Activated CD4-positive, alpha-beta T cell treated with anti-CD3 and anti-CD28 coated beads, Interleukin-2, amount 10 ng/mL, durations not matched to agents 24 days and 14 days (primary cell): ENCODE data around the gene GPRC5A. TPM values are rescaled to one million over a fixed set of nuclear protein-coding genes. Genes with fewer than 3 reads are reported as not detected.

ENCODE experiments used
- DNase-seq: peaks from one replicate; pipeline ENCODE4 v3.0.0; 2022
- H3K27ac Mint-ChIP-seq: one replicate; pipeline ENCODE4 v1.8.0; 2022; ENCODE audit warnings: mild to moderate bottlenecking, mixed read lengths
- H3K27me3 Mint-ChIP-seq: one replicate; pipeline ENCODE4 v1.8.0; 2022; ENCODE audit warnings: mixed read lengths
- H3K36me3 Mint-ChIP-seq: one replicate; pipeline ENCODE4 v1.8.0; 2022; ENCODE audit warnings: low read depth, mild to moderate bottlenecking, mixed read lengths
- H3K4me1 Mint-ChIP-seq: one replicate; pipeline ENCODE4 v1.8.0; 2021; ENCODE audit warnings: mixed read lengths
- H3K4me3 Mint-ChIP-seq: one replicate; pipeline ENCODE4 v1.8.0; 2022; ENCODE audit warnings: mild to moderate bottlenecking, moderate library complexity, mixed read lengths
- H3K9me3 Mint-ChIP-seq: one replicate; pipeline ENCODE4 v1.8.0; 2021; ENCODE audit warnings: mixed read lengths
- intact Hi-C: fragments of 100-400 bp; cut with micrococcal nuclease; formaldehyde crosslinking; loops from one replicate; pipeline ENCODE4 v1.15.1; 2023
- total RNA-seq: library from RNA; stranded (reverse); gene quantifications from 2 replicates; pipeline ENCODE4 v1.2.3, GENCODE V29; 2022

The GPRC5A gene
- total RNA-seq, 1 donor from 2014 or later = not detected

- H3K9me3 Mint-ChIP-seq = no peaks in the 10 kb centered on the region
- H3K4me1 Mint-ChIP-seq = peaks cover 2% of the 10 kb centered on the region
- DNase-seq = no peak
- H3K27ac Mint-ChIP-seq = no peak overlapping the region
- peaks cover 7% of the 10 kb centered on the region for H3K27me3 Mint-ChIP-seq
- no peaks in the 10 kb centered on the region for H3K36me3 Mint-ChIP-seq
- intact Hi-C loops = no loop called here
- H3K4me3 Mint-ChIP-seq = no peak overlapping the region
Measured at GRCh38 chr12:12951504-12951903, 60.1 kb downstream of the GPRC5A start.

- peaks cover 7% of the 10 kb centered on the region for H3K27me3 Mint-ChIP-seq
- H3K36me3 Mint-ChIP-seq = no peaks in the 10 kb centered on the region
- no peak within 1 kb of the TSS for H3K27ac Mint-ChIP-seq
- no peaks in the 10 kb centered on the region for H3K9me3 Mint-ChIP-seq
- peaks cover 2% of the 10 kb centered on the region for H3K4me1 Mint-ChIP-seq
- no peak for DNase-seq
- H3K4me3 Mint-ChIP-seq = no peak within 1 kb of the TSS
- intact Hi-C loops = no loop called here
Measured at GRCh38 chr12:12952036-12952435, 60.7 kb downstream of the GPRC5A start, which contains the start of gene GPRC5D. GPRC5D (minus strand) TSS chr12:12952170; CDS start chr12:12950384, 1,786 bp downstream.

- Mint-ChIP-seq H3K9me3 (no peaks in the 10 kb centered on the region), H3K4me3 (no peak overlapping the region), H3K27ac (no peak overlapping the region), H3K36me3 (no peaks in the 10 kb centered on the region), H3K27me3 (peaks cover 6% of the 10 kb centered on the region), H3K4me1 (no peaks in the 10 kb centered on the region)
- no peak for DNase-seq
- intact Hi-C loops = no loop called here
Measured at GRCh38 chr12:12954356-12954755, 63.0 kb downstream of the GPRC5A start.

- no peak overlapping the region for H3K27ac Mint-ChIP-seq
- no peaks in the 10 kb centered on the region for H3K9me3 Mint-ChIP-seq
- DNase-seq = no peak
- no peaks in the 10 kb centered on the region for H3K36me3 Mint-ChIP-seq
- H3K4me3 Mint-ChIP-seq = no peak overlapping the region
- H3K4me1 Mint-ChIP-seq = no peaks in the 10 kb centered on the region
- H3K27me3 Mint-ChIP-seq = peaks cover 4% of the 10 kb centered on the region
- intact Hi-C loops = no loop called here
Measured at GRCh38 chr12:12954878-12955625, 63.7 kb downstream of the GPRC5A start.

GRCh38 chr12:12958886-12959285, 67.5 kb downstream of the GPRC5A start:
- no peak overlapping the region for H3K4me3 Mint-ChIP-seq
- H3K9me3 Mint-ChIP-seq = peaks cover 4% of the 10 kb centered on the region
- no peaks in the 10 kb centered on the region for H3K4me1 Mint-ChIP-seq
- peaks cover 2% of the 10 kb centered on the region for H3K27me3 Mint-ChIP-seq
- no peaks in the 10 kb centered on the region for H3K36me3 Mint-ChIP-seq
- intact Hi-C loops = no loop called here
- H3K27ac Mint-ChIP-seq = no peak overlapping the region
- DNase-seq = no peak

- intact Hi-C loops = no loop called here
- Mint-ChIP-seq H3K4me3 (no peak overlapping the region), H3K4me1 (peaks cover 6% of the 10 kb centered on the region), H3K9me3 (peaks cover 4% of the 10 kb centered on the region), H3K36me3 (no peaks in the 10 kb centered on the region), H3K27me3 (peaks cover 2% of the 10 kb centered on the region), H3K27ac (no peak overlapping the region)
- no peak for DNase-seq
Measured at GRCh38 chr12:12960639-12961209, 69.4 kb downstream of the GPRC5A start.

- no peaks in the 10 kb centered on the region for H3K27me3 Mint-ChIP-seq
- H3K27ac Mint-ChIP-seq = no peak overlapping the region
- H3K9me3 Mint-ChIP-seq = peaks cover 4% of the 10 kb centered on the region
Measured at GRCh38 chr12:12964255-12964654, 72.9 kb downstream of the GPRC5A start.

GRCh38 chr12:12965836-12966235, 74.5 kb downstream of the GPRC5A start:
- intact Hi-C loops = no loop called here
- no peak overlapping the region for H3K27ac Mint-ChIP-seq

More at GRCh38 chr12:12964255-12964654, 72.9 kb downstream of the GPRC5A start:
- intact Hi-C loops = no loop called here
- DNase-seq = no peak
- no peaks in the 10 kb centered on the region for H3K36me3 Mint-ChIP-seq
- no peak overlapping the region for H3K4me3 Mint-ChIP-seq
- peaks cover 6% of the 10 kb centered on the region for H3K4me1 Mint-ChIP-seq

More at GRCh38 chr12:12965836-12966235, 74.5 kb downstream of the GPRC5A start:
- no peak for DNase-seq
- Mint-ChIP-seq H3K4me1 (peaks cover 6% of the 10 kb centered on the region), H3K27me3 (no peaks in the 10 kb centered on the region), H3K9me3 (peaks cover 4% of the 10 kb centered on the region), H3K36me3 (no peaks in the 10 kb centered on the region), H3K4me3 (no peak overlapping the region)

Other genes with a start within 250 kb of the GPRC5A start
- 9.4 and 12.1 TPM in 2 replicates for gene GPR19, start 195.4 kb upstream of the GPRC5A start, total RNA-seq
- 47.4 and 48.5 TPM in 2 replicates for gene CDKN1B, start 174.2 kb upstream of the GPRC5A start, total RNA-seq
- gene APOLD1, start 105.9 kb upstream of the GPRC5A start, total RNA-seq = 4.1 and 5.2 TPM in 2 replicates
- gene DDX47, start 78.2 kb upstream of the GPRC5A start, total RNA-seq = 123 and 133 TPM in 2 replicates
- not detected in 2 replicates for gene GPRC5D, start 60.6 kb downstream of the GPRC5A start, total RNA-seq
- gene HEBP1, start 108.7 kb downstream of the GPRC5A start, total RNA-seq = 12.0 and 13.8 TPM in 2 replicates
- gene FAM234B, start 152.8 kb downstream of the GPRC5A start, total RNA-seq = 8.6 and 9.0 TPM in 2 replicates
- not detected in 2 replicates for gene GSG1, start 212.1 kb downstream of the GPRC5A start, total RNA-seq